Breast epithelium (tissue), 3 donors: Measurements from ENCODE around the gene FNDC3B.

ENCODE experiments used
- CTCF ChIP-seq, 3 donors: fragments of 450-650 bp; IDR thresholded peaks; one replicate each; pipeline ENCODE4 v1.5.1; 2016 to 2017; ENCODE audit warnings: antibody characterized with exemption in 3 of 3, mild to moderate bottlenecking in 3 of 3, moderate library complexity in 3 of 3
- POLR2A ChIP-seq: fragments of 450-650 bp; IDR thresholded peaks from one replicate; pipeline ENCODE4 v1.6.1; 2016; ENCODE audit warnings: antibody characterized with exemption, mild to moderate bottlenecking, moderate library complexity
- POLR2AphosphoS5 ChIP-seq, 3 donors: sonication (generic); formaldehyde crosslinking; IDR thresholded peaks; one replicate each; pipeline ENCODE4 v1.6.1; 2017; ENCODE audit warnings: antibody characterized with exemption in 3 of 3

- TF ChIP-seq CTCF (IDR thresholded peaks at IDR 0.05) (no peak), POLR2AphosphoS5 (IDR thresholded peaks at IDR 0.05) (no peak), POLR2A (no peak)
Observed at GRCh38 chr3:172330413-172330812, 291.0 kb downstream of the FNDC3B start.
